ENCODE measurements around the gene CDC27.
"Not testable (repeated sequence)": the region's sequence is repeated elsewhere in the genome, so short reads cannot be mapped to it uniquely, and the experiment has no call there.

- not testable (repeated sequence) for TF ChIP-seq CTCF (conservative IDR thresholded peaks at IDR 0.05; ENCODE audit: low read length); EZH2phosphoT487 (IDR thresholded peaks at IDR 0.05; ENCODE audit: borderline replicate concordance)
These were observed 28.2 kb upstream of the CDC27 start for GRCh38 chr17:47217279-47217678.

All from Loucy (cell line).